D341Med (cell line): ENCODE measurements around the gene LACTBL1.

Experiments
- DNase-seq: peaks from one replicate; pipeline ENCODE4 v3.0.0; 2012; ENCODE audit warnings: low spot score

LACTBL1 gene

GRCh38 chr1:22913421-22914141, 59.1 kb downstream of the LACTBL1 start:
- no peak for DNase-seq

GRCh38 chr1:22912311-22912710, 60.4 kb downstream of the LACTBL1 start:
- DNase-seq: no peak

- DNase-seq: no peak
These were observed 61.5 kb downstream of the LACTBL1 start for GRCh38 chr1:22910986-22911651.

- DNase-seq: no peak
These were observed 62.4 kb downstream of the LACTBL1 start for GRCh38 chr1:22910286-22910685.

DNA sequence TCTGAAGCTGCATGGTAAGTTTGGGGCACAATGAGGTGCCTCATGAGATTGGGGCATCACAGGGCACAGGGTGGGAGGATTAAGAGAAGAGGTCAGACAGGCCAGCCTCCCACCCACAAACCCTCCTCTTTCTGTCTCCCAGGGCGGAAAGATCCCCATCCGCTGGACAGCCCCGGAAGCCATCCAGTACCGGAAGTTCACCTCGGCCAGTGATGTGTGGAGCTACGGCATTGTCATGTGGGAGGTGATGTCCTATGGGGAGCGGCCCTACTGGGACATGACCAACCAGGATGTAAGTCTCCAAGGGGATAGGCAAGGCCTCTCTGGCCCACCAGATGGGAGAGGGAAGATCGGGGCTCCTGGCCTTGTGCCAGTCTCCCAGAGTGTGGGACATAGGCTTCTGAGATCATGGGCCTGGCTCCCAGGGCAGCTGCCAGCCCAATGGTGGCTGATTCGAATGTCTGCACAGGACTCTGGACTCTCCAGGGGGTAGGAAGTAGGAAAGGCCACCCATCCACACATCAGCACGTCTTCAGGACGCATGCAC, 63.7 kb downstream of the LACTBL1 start:
- DNase-seq: no peak

GRCh38 chr1:22907528-22907927, 65.1 kb downstream of the LACTBL1 start:
- no peak for DNase-seq

- DNase-seq: no peak
These were observed 65.7 kb downstream of the LACTBL1 start for GRCh38 chr1:22906968-22907367.

DNA sequence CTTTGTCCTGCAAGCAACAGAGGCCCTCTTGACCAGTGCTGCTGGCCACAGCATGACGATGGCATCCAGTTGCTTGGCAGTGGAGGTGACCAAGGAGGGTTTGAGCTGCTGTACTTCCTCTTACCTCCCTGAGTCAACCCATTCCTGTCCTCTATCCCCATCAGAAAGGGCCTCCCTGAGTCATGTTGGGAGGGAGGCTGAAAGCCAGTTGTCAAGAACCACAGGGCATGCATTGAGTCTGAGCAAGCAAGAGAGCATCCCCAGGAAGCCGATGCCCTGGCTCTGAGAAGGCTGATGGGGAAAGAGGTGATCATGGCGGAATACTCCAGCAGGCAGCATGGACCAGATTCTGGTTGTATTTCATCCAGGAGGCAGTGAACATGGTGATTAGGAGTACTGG, 69.6 kb downstream of the LACTBL1 start:
- no peak for DNase-seq
